Mononuclear cell (primary cell): ENCODE data around the gene DHX16. TPM values are rescaled to one million over a fixed set of nuclear protein-coding genes. Genes with fewer than 3 reads are reported as not detected.

ENCODE experiments used
- H3K27me3 ChIP-seq: 2 replicates; pipeline ENCODE4 v1.6.0; 2011; ENCODE audit warnings: low read length, control low read depth; ENCODE audit not compliant: insufficient read depth
- H3K4me1 ChIP-seq: 2 replicates; pipeline ENCODE4 v1.5.1; 2011; ENCODE audit warnings: mild to moderate bottlenecking, low read length, control low read depth; ENCODE audit not compliant: insufficient read depth
- H3K4me3 ChIP-seq: 2 replicates; pipeline ENCODE4 v1.5.1; 2011; ENCODE audit warnings: mild to moderate bottlenecking, low read length, moderate library complexity
- H3K9me3 ChIP-seq: 2 replicates; pipeline ENCODE4 v1.5.1; 2011; ENCODE audit warnings: low read depth, mild to moderate bottlenecking, control low read depth, low read length
- total RNA-seq: library from RNA; depleted of rRNA; stranded (reverse); fragments of >200 nt; gene quantifications from one replicate; pipeline ENCODE4 v1.2.3, GENCODE V29; 2012

DHX16 gene
- total RNA-seq, 1 donor, result 8.2 TPM

GRCh38 chr6:30614044-30614842, 58.6 kb downstream of the DHX16 start:
- H3K4me1 ChIP-seq, result peaks cover 37% of the 10 kb centered on the region
- H3K9me3 ChIP-seq, result no peaks in the 10 kb centered on the region
- no peaks in the 10 kb centered on the region for H3K27me3 ChIP-seq
- peak overlapping the region; percentile 99 for H3K4me3 ChIP-seq

GRCh38 chr6:30613251-30614043, 59.4 kb downstream of the DHX16 start:
- Histone ChIP-seq H3K9me3 (no peaks in the 10 kb centered on the region), H3K4me1 (peaks cover 31% of the 10 kb centered on the region), H3K27me3 (no peaks in the 10 kb centered on the region), H3K4me3 (no peak overlapping the region)

GRCh38 chr6:30612687-30613248, 60.0 kb downstream of the DHX16 start:
- Histone ChIP-seq H3K27me3 (no peaks in the 10 kb centered on the region), H3K4me1 (peaks cover 26% of the 10 kb centered on the region), H3K9me3 (no peaks in the 10 kb centered on the region), H3K4me3 (no peak overlapping the region)

GRCh38 chr6:30612213-30612612, 60.6 kb downstream of the DHX16 start:
- no peaks in the 10 kb centered on the region for H3K27me3 ChIP-seq
- no peaks in the 10 kb centered on the region for H3K9me3 ChIP-seq
- H3K4me3 ChIP-seq, result no peak overlapping the region
- peaks cover 26% of the 10 kb centered on the region for H3K4me1 ChIP-seq

- Histone ChIP-seq H3K27me3 (no peaks in the 10 kb centered on the region), H3K9me3 (no peaks in the 10 kb centered on the region), H3K4me1 (peaks cover 26% of the 10 kb centered on the region), H3K4me3 (no peak overlapping the region)
Measured at GRCh38 chr6:30611856-30612194, 61.0 kb downstream of the DHX16 start.

GRCh38 chr6:30611150-30611855, 61.5 kb downstream of the DHX16 start:
- H3K9me3 ChIP-seq, result no peaks in the 10 kb centered on the region
- H3K27me3 ChIP-seq, result no peaks in the 10 kb centered on the region
- H3K4me3 ChIP-seq, result no peak overlapping the region
- H3K4me1 ChIP-seq, result peaks cover 26% of the 10 kb centered on the region

- H3K9me3 ChIP-seq, result no peaks in the 10 kb centered on the region
- no peaks in the 10 kb centered on the region for H3K27me3 ChIP-seq
- H3K4me3 ChIP-seq, result no peak overlapping the region
- peaks cover 26% of the 10 kb centered on the region for H3K4me1 ChIP-seq
Measured at GRCh38 chr6:30610065-30610464, 62.7 kb downstream of the DHX16 start.

- no peak overlapping the region for H3K4me3 ChIP-seq
- H3K27me3 ChIP-seq, result no peaks in the 10 kb centered on the region
- H3K4me1 ChIP-seq, result peaks cover 6% of the 10 kb centered on the region
- no peaks in the 10 kb centered on the region for H3K9me3 ChIP-seq
Measured at GRCh38 chr6:30603961-30604360, 68.8 kb downstream of the DHX16 start.

Other genes starting within 250 kb of the DHX16 start
- gene HLA-E, start 183.5 kb downstream of the DHX16 start, total RNA-seq, result 1,812 TPM
- gene GNL1, start 116.5 kb downstream of the DHX16 start, total RNA-seq, result 40.8 TPM
- 6.8 TPM for gene PRR3, start 115.7 kb downstream of the DHX16 start, total RNA-seq
- gene ABCF1, start 101.6 kb downstream of the DHX16 start, total RNA-seq, result 30.5 TPM
- gene PPP1R10, start 55.8 kb downstream of the DHX16 start, total RNA-seq, result 166 TPM
- gene MRPS18B, start 55.2 kb downstream of the DHX16 start, total RNA-seq, result 31.3 TPM
- gene ATAT1, start 46.1 kb downstream of the DHX16 start, total RNA-seq, result 0.94 TPM
- 12.5 TPM for gene C6orf136, start 25.9 kb downstream of the DHX16 start, total RNA-seq
- 81.8 TPM for gene PPP1R18, start 13.6 kb upstream of the DHX16 start, total RNA-seq
- 4.5 TPM for gene NRM, start 18.0 kb upstream of the DHX16 start, total RNA-seq
- gene MDC1, start 44.3 kb upstream of the DHX16 start, total RNA-seq, result 6.4 TPM
- gene TUBB, start 47.3 kb upstream of the DHX16 start, total RNA-seq, result 99.5 TPM
- gene FLOT1, start 69.7 kb upstream of the DHX16 start, total RNA-seq, result 68.1 TPM
- gene IER3, start 71.5 kb upstream of the DHX16 start, total RNA-seq, result 546 TPM
- 2.5 TPM for gene DDR1, start 211.5 kb upstream of the DHX16 start, total RNA-seq
- 2.8 TPM for gene GTF2H4, start 235.2 kb upstream of the DHX16 start, total RNA-seq
- gene VARS2, start 241.2 kb upstream of the DHX16 start, total RNA-seq, result 10.0 TPM